NCI-H748 treated with DMSO at 0.1 percent for 48 hours (cell line): ENCODE data around the gene NNT.
"Not testable (repeated sequence)": the region's sequence is repeated elsewhere in the genome, so short reads cannot be mapped to it uniquely, and the experiment has no call there.

Source experiments
- DNase-seq: peaks from one replicate; lab custom pipeline; 2025; lab: John Stamatoyannopoulos, UW

NNT gene

GRCh38 chr5:43602461-43603343 lies at the start of gene NNT:
TSS of gene NNT (plus strand) at chr5:43603180. CDS start at chr5:43609196, 6,016 bp downstream.
- DNase-seq, result peak; percentile 93

- DNase-seq, result no peak
Measured at GRCh38 chr5:43553381-43553780, 49.6 kb upstream of the NNT start.

- DNase-seq, result no peak
Measured at GRCh38 chr5:43554497-43554896, 48.5 kb upstream of the NNT start.

GRCh38 chr5:43555895-43556606 lies 46.9 kb upstream of the NNT start:
- peak; percentile 52 for DNase-seq

- DNase-seq, result not testable (repeated sequence)
Measured at GRCh38 chr5:43556607-43556856, 46.4 kb upstream of the NNT start.

GRCh38 chr5:43556857-43557542 lies 46.0 kb upstream of the NNT start, which contains the start of gene PAIP1:
TSS of gene PAIP1 (minus strand) at chr5:43557077. CDS start at chr5:43556846, 231 bp downstream.
- DNase-seq, result peak; percentile 84

GRCh38 chr5:43560128-43560527 lies 42.9 kb upstream of the NNT start:
- DNase-seq, result no peak

GRCh38 chr5:43561356-43561755 lies 41.6 kb upstream of the NNT start:
- DNase-seq, result no peak

- DNase-seq, result no peak
Measured at GRCh38 chr5:43563321-43563720, 39.7 kb upstream of the NNT start.

- no peak for DNase-seq
Measured at GRCh38 chr5:43564289-43564850, 38.6 kb upstream of the NNT start.

GRCh38 chr5:43565043-43565442 lies 37.9 kb upstream of the NNT start:
- no peak for DNase-seq

- DNase-seq, result no peak
Measured at GRCh38 chr5:43567967-43568366, 35.0 kb upstream of the NNT start.

- DNase-seq, result no peak
Measured at GRCh38 chr5:43569236-43569746, 33.7 kb upstream of the NNT start.

GRCh38 chr5:43570450-43571158 lies 32.4 kb upstream of the NNT start:
- DNase-seq, result no peak

- DNase-seq, result no peak
Measured at GRCh38 chr5:43571237-43571636, 31.7 kb upstream of the NNT start.

- DNase-seq, result no peak
Measured at GRCh38 chr5:43572357-43572756, 30.6 kb upstream of the NNT start.

- no peak for DNase-seq
Measured at GRCh38 chr5:43573058-43573457, 29.9 kb upstream of the NNT start.

GRCh38 chr5:43580402-43581210 lies 22.4 kb upstream of the NNT start:
- not testable (repeated sequence) for DNase-seq

GRCh38 chr5:43581398-43581797 lies 21.6 kb upstream of the NNT start:
- DNase-seq, result no peak

- no peak for DNase-seq
Measured at GRCh38 chr5:43582082-43583005, 20.6 kb upstream of the NNT start.
